HepG2 (cell line): Measurements from ENCODE around the gene PSMC5. TPM values are rescaled to one million over a fixed set of nuclear protein-coding genes. Genes with fewer than 3 reads are reported as not detected.

Experiments
- BORCS8-MEF2B ChIP-seq: sonication (generic); formaldehyde crosslinking; IDR thresholded peaks from 2 replicates; pipeline ENCODE4 v1.8.0; 2022; ENCODE audit warnings: mild to moderate bottlenecking, missing genetic modification reagents
- FOSL1 ChIP-seq: sonication (generic); formaldehyde crosslinking; IDR thresholded peaks from 2 replicates; pipeline ENCODE4 v1.9.0; 2021; ENCODE audit warnings: missing genetic modification reagents, borderline replicate concordance
- FOXO1 ChIP-seq: sonication (generic); formaldehyde crosslinking; IDR thresholded peaks from 2 replicates; pipeline ENCODE4 v1.4.0; 2020; ENCODE audit warnings: missing genetic modification reagents
- GFI1 ChIP-seq: sonication (generic); formaldehyde crosslinking; IDR thresholded peaks from 2 replicates; pipeline ENCODE4 v1.5.0; 2020; ENCODE audit warnings: missing genetic modification reagents, mild to moderate bottlenecking, borderline replicate concordance
- HIVEP1 ChIP-seq: sonication (generic); formaldehyde crosslinking; IDR thresholded peaks from 2 replicates; pipeline ENCODE4 v1.4.0; 2020; ENCODE audit warnings: mild to moderate bottlenecking, missing genetic modification reagents
- IKZF1 ChIP-seq: fragments of 450-650 bp; IDR thresholded peaks from 2 replicates; pipeline ENCODE4 v1.7.1; 2016
- KMT2B ChIP-seq: IDR thresholded peaks from 2 replicates; pipeline ENCODE4 v1.6.1; 2016; ENCODE audit warnings: missing genetic modification reagents, missing compliant biosample characterization
- MEIS1 ChIP-seq: sonication (generic); formaldehyde crosslinking; IDR thresholded peaks from 2 replicates; pipeline ENCODE4 v1.9.0; 2021; ENCODE audit warnings: mild to moderate bottlenecking, missing genetic modification reagents, moderate library complexity, borderline replicate concordance
- RORA ChIP-seq: sonication (generic); formaldehyde crosslinking; IDR thresholded peaks from 2 replicates; pipeline ENCODE4 v1.5.0; 2020; ENCODE audit warnings: mild to moderate bottlenecking, missing genetic modification reagents, moderate library complexity
- SP2 ChIP-seq: sonication (generic); formaldehyde crosslinking; IDR thresholded peaks from 2 replicates; pipeline ENCODE4 v1.5.1; 2020; ENCODE audit warnings: mild to moderate bottlenecking, missing genetic modification reagents
- TMF1 ChIP-seq: sonication (generic); formaldehyde crosslinking; IDR thresholded peaks from 2 replicates; pipeline ENCODE4 v1.8.1; 2022; ENCODE audit warnings: low read depth, missing genetic modification reagents
- ZBTB7A ChIP-seq: sonication (generic); formaldehyde crosslinking; IDR thresholded peaks from 2 replicates; pipeline ENCODE4 v1.8.0; 2022; ENCODE audit warnings: mild to moderate bottlenecking, missing genetic modification reagents
- ZNF10 ChIP-seq: sonication (generic); formaldehyde crosslinking; IDR thresholded peaks from 2 replicates; pipeline ENCODE4 v1.4.0; 2020; ENCODE audit warnings: mild to moderate bottlenecking, low read depth, missing genetic modification reagents, borderline replicate concordance
- ZNF138 ChIP-seq: sonication (generic); formaldehyde crosslinking; IDR thresholded peaks from 2 replicates; pipeline ENCODE4 v1.5.0; 2020; ENCODE audit warnings: mild to moderate bottlenecking, low read depth, missing genetic modification reagents
- ZNF224 ChIP-seq: sonication (generic); formaldehyde crosslinking; IDR thresholded peaks from 2 replicates; pipeline ENCODE4 v1.5.0; 2020; ENCODE audit warnings: mild to moderate bottlenecking, missing genetic modification reagents
- ZNF510 ChIP-seq: sonication (generic); formaldehyde crosslinking; IDR thresholded peaks from 2 replicates; pipeline ENCODE4 v1.4.0; 2020; ENCODE audit warnings: low read depth, mild to moderate bottlenecking, missing genetic modification reagents
- ZNF530 ChIP-seq: sonication (generic); formaldehyde crosslinking; IDR thresholded peaks from 2 replicates; pipeline ENCODE4 v1.5.0; 2020; ENCODE audit warnings: low read depth, mild to moderate bottlenecking, missing genetic modification reagents
- ZNF747 ChIP-seq: sonication (generic); formaldehyde crosslinking; IDR thresholded peaks from 2 replicates; pipeline ENCODE4 v1.8.1; 2023; ENCODE audit warnings: missing genetic modification reagents, mild to moderate bottlenecking, borderline replicate concordance
- polyA plus RNA-seq, 8 experiments: library from polyadenylated mRNA; depleted of rRNA in 3 of 8; stranded (reverse) in 7 of 8; unstranded in 1 of 8; fragments of >200 nt; fragmentation: Illumina TruSeq in 4 of 8; extraction: Trizol in 4 of 8; gene quantifications; 2 replicates each; pipeline versions ENCODE4 v1.2.1 to v1.2.3, GENCODE V29; 2011 to 2016; ENCODE audit warnings: low read depth in 4 of 8, missing spikeins in 1 of 8, mixed read lengths in 1 of 8; ENCODE audit not compliant: insufficient read depth in 1 of 8
- total RNA-seq, 5 experiments: library from RNA; depleted of rRNA; stranded (reverse); fragments of >200 nt; fragmentation: Illumina TruSeq; extraction: Trizol; gene quantifications; 2 replicates each; pipeline ENCODE4 v1.2.3, GENCODE V29; 2016; ENCODE audit warnings: low read depth in 1 of 5
- TF ChIP-seq, protein P1 (sequence below): sonication (generic); formaldehyde crosslinking; IDR thresholded peaks from 2 replicates; pipeline ENCODE4 v1.4.0; 2020; ENCODE audit warnings: missing genetic modification reagents
- TF ChIP-seq, protein P2 (sequence below): sonication (generic); formaldehyde crosslinking; IDR thresholded peaks from 2 replicates; pipeline ENCODE4 v1.9.0; 2021; ENCODE audit warnings: missing genetic modification reagents, borderline replicate concordance
- TF ChIP-seq, protein P3 (sequence below): sonication (generic); formaldehyde crosslinking; IDR thresholded peaks from 2 replicates; pipeline ENCODE4 v1.8.1; 2023; ENCODE audit warnings: missing genetic modification reagents, mild to moderate bottlenecking, borderline replicate concordance
- TF ChIP-seq, protein P4 (sequence below): sonication (generic); formaldehyde crosslinking; IDR thresholded peaks from 2 replicates; pipeline ENCODE4 v1.4.0; 2020; ENCODE audit warnings: mild to moderate bottlenecking, missing genetic modification reagents

The PSMC5 gene
- total and polyA plus RNA-seq, 2 of the 13 experiments (the other 11 are each of a cell fraction or from before 2014, with no cell fraction given): 35.3 to 128 TPM

DNA sequence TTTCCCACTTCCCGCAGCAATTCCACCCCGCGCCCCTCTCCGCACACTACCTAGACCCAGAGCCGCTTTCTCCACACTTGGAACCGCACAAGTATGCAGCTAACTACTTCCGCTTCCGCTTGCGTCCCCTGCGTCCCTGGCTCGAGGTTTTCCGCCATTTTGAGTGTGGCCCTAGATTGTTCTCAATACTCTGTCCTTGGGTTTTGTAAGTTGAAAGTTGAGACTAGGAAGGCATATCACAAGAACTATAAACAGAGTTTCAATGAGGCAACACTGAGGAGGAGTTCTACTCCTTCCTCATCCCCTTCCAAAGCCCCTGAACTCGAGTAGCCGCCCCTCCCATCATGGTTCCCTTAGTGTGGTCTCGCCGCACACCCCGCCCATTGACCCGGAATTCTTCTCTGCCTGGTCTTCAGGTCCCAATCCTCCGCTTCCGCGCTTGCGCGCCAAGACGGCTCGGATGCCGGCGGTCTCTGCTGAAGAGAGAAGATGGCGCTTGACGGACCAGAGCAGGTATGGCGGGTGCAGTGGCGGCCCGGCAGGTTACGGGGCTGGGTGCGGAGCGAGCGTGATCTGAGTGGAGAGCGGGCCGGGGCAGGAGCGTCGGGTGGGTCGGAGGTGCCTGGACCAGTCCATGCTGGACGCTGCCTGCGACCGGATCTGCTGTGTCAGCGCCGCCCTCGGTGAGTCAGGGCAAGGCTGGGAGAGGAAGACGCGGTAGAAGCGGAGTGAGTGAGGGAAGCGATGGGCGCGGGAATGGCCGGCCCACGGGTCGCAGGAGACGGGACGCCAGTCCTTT is at the start of gene PSMC5, which contains the start of gene FTSJ3 (continued):
- no peak; the same call in 1 of the 2 replicates for TF ChIP-seq GFI1 (CRISPR knock-in tag)
- TF ChIP-seq TMF1 (CRISPR knock-in tag): no peak
- no peak for TF ChIP-seq ZNF747 (CRISPR knock-in tag)
- no peak for TF ChIP-seq RORA (CRISPR knock-in tag)
- TF ChIP-seq ZNF224 (CRISPR knock-in tag): no peak; the same call in 1 of the 2 replicates
- TF ChIP-seq, protein P1, sequence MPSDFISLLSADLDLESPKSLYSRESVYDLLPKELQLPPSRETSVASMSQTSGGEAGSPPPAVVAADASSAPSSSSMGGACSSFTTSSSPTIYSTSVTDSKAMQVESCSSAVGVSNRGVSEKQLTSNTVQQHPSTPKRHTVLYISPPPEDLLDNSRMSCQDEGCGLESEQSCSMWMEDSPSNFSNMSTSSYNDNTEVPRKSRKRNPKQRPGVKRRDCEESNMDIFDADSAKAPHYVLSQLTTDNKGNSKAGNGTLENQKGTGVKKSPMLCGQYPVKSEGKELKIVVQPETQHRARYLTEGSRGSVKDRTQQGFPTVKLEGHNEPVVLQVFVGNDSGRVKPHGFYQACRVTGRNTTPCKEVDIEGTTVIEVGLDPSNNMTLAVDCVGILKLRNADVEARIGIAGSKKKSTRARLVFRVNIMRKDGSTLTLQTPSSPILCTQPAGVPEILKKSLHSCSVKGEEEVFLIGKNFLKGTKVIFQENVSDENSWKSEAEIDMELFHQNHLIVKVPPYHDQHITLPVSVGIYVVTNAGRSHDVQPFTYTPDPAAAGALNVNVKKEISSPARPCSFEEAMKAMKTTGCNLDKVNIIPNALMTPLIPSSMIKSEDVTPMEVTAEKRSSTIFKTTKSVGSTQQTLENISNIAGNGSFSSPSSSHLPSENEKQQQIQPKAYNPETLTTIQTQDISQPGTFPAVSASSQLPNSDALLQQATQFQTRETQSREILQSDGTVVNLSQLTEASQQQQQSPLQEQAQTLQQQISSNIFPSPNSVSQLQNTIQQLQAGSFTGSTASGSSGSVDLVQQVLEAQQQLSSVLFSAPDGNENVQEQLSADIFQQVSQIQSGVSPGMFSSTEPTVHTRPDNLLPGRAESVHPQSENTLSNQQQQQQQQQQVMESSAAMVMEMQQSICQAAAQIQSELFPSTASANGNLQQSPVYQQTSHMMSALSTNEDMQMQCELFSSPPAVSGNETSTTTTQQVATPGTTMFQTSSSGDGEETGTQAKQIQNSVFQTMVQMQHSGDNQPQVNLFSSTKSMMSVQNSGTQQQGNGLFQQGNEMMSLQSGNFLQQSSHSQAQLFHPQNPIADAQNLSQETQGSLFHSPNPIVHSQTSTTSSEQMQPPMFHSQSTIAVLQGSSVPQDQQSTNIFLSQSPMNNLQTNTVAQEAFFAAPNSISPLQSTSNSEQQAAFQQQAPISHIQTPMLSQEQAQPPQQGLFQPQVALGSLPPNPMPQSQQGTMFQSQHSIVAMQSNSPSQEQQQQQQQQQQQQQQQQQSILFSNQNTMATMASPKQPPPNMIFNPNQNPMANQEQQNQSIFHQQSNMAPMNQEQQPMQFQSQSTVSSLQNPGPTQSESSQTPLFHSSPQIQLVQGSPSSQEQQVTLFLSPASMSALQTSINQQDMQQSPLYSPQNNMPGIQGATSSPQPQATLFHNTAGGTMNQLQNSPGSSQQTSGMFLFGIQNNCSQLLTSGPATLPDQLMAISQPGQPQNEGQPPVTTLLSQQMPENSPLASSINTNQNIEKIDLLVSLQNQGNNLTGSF (CRISPR knock-in tag): peak; percentile 42; the same call in 1 of the 2 replicates
- TF ChIP-seq IKZF1: no peak
- TF ChIP-seq ZBTB7A: no peak
- peak; percentile 91 for TF ChIP-seq KMT2B (CRISPR knock-in tag)
- TF ChIP-seq, protein P2, sequence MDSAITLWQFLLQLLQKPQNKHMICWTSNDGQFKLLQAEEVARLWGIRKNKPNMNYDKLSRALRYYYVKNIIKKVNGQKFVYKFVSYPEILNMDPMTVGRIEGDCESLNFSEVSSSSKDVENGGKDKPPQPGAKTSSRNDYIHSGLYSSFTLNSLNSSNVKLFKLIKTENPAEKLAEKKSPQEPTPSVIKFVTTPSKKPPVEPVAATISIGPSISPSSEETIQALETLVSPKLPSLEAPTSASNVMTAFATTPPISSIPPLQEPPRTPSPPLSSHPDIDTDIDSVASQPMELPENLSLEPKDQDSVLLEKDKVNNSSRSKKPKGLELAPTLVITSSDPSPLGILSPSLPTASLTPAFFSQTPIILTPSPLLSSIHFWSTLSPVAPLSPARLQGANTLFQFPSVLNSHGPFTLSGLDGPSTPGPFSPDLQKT: no peak
- TF ChIP-seq ZNF530 (CRISPR knock-in tag): no peak
- peak; percentile 82; the same call in 1 of the 2 replicates for TF ChIP-seq BORCS8-MEF2B (CRISPR knock-in tag)
- TF ChIP-seq MEIS1 (CRISPR knock-in tag): peak; percentile 93
- no peak for TF ChIP-seq ZNF10 (CRISPR knock-in tag)
- TF ChIP-seq SP2 (CRISPR knock-in tag): peak; percentile 74
- TF ChIP-seq, protein P3, sequence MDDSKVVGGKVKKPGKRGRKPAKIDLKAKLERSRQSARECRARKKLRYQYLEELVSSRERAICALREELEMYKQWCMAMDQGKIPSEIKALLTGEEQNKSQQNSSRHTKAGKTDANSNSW (CRISPR knock-in tag): peak; percentile 70; the same call in 1 of the 2 replicates
- TF ChIP-seq FOSL1: no peak
- TF ChIP-seq ZNF510: peak; percentile 88; the same call in 1 of the 2 replicates
- peak; percentile 77 for TF ChIP-seq HIVEP1 (CRISPR knock-in tag)
- TF ChIP-seq FOXO1 (CRISPR knock-in tag): peak; percentile 49
- TF ChIP-seq, protein P4, sequence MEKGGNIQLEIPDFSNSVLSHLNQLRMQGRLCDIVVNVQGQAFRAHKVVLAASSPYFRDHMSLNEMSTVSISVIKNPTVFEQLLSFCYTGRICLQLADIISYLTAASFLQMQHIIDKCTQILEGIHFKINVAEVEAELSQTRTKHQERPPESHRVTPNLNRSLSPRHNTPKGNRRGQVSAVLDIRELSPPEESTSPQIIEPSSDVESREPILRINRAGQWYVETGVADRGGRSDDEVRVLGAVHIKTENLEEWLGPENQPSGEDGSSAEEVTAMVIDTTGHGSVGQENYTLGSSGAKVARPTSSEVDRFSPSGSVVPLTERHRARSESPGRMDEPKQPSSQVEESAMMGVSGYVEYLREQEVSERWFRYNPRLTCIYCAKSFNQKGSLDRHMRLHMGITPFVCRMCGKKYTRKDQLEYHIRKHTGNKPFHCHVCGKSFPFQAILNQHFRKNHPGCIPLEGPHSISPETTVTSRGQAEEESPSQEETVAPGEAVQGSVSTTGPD (CRISPR knock-in tag): no peak
- TF ChIP-seq ZNF138 (CRISPR knock-in tag): peak; percentile 63; the same call in 1 of the 2 replicates
